GM19240 (cell line): ENCODE data around the gene RRBP1.

ENCODE experiments used
- DNase-seq: peaks from one replicate; pipeline ENCODE4 v3.0.0; 2011; ENCODE audit warnings: low spot score; ENCODE audit not compliant: insufficient read length

The RRBP1 gene

DNA sequence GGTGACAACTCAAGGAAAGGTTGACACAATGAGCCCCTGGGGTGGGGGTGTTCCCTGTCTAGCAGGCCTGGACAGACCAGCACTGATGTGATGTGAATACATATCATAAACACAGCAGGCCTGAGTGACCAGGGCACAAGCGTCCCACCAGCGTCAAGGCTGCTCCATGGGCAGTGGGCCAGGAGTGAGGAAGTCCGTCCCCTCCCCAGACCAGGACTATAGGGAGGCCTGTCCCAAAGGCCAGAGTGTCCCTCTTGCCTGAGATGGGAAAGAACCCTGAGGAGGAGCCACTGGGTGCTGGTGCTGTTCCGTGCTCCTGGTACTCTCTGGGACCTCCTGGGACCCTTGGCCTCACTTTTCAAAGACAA, 44.6 kb downstream of the RRBP1 start:
- DNase-seq = no peak

DNA sequence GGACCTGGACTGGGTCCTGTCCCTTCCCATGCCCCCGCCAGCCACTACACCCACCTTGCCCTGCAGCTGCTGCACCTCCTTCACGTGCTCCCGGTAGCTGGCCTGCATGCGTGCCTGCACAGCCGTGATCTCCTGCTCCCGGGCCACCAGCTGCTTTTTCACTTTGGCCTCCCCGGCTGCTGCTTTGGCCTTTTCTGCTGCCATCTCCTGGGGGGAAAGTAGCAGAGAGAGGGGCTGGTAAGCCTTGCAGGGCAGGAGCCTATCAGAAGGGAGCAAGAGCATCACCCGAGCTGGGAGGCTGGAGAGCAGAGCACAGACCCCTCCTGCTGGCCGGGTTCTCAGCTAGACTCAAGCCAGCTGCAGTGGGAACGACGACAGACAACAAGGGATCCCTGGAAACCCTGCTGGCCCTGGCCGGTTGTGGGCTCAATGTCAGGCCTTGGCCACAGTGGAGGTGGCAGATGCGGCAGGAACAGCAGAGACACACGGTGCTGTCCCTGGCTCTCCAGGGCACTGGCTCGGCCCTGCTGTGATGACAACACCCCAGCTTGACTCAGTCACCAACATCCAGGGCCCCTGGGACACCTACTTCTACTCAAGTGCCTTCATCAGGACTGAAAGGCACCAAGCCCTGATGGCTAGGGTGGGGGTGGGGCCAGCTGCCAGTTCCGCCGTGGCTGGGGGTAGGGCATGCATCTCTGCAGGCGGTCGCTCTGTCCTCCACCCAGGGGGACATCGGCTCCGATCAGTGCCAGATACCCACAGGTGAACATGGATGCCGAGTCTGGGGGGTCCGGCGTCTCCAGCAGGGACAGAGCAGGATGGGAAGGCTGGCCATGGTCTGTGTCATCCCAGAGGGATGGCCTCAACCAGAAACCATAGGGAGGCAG, 45.3 kb downstream of the RRBP1 start:
- no peak for DNase-seq

DNA sequence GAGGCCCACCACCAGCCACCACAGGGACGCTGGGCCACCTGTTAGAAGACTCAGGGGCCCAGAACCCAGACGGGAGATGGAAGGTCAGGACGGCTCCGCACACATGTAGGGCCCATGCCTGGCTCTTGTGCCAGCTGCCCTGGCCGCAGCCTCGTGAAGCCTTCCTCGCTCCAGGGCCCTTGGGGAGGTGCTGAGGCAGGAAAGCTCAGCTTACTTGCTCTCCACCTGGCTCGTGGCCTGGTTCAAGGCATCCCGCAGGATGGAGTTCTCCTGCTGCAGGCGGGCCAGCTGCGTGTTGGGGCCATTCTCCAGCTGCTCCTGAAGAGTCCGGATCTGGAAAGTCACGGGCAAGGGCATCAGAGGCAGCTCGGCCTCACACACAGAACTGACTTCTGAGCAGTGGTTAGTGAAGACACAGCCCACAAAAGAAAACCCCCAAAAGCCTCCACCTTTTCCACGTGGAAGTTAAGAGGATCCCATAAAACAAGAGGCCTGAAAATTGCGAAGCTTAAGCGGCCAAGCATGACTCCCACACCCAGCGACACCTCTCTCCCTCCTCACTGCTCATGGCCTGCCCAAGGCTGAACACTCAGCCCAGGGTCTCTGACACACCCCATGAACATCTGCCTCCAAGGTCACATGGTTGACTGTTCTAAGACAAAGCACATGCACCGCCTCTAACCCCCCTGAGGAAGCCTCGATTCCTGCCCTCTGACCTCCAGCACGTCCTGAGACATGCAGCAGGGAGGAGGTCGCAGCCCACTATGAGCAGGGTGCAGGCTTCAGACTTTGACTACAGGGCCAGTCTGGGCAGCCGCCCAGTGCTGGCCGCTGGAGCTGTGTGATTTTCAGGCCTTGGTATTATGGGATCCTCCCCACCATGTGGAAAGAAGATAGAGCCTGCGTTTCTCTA, 46.5 kb downstream of the RRBP1 start:
- no peak for DNase-seq

DNA sequence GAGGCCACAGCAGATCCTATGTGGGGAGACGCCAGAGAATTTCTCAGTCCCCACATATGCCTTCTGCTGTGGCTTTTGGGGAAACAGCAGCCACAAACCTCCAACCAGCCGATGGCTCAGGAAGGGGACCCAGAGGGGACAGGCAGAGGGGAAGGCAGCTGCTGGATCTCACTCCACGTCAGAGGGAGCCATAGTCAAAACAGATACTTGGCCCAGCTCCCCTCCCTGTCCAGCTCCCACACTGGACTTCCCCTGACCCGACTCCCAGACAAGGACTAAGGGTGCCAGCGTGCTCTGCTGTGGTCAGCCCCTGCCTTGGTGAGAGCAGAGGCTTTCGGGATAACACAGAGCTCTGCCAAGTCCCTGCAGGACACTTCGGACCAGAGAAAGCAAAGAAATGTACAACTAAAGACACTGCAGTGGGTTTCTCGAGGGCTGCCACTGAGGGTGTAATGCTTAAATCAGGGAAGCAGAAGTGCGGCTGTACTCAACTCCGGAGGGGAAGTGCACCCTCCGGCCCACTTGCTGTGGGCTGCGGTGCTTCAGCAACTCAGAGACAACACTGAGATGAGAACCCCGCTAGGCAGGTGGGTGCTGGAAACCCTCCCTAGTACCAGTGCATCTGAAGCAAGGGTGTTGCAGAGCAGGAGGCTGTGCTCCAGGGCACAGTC, 47.2 kb downstream of the RRBP1 start:
- DNase-seq = no peak

DNA sequence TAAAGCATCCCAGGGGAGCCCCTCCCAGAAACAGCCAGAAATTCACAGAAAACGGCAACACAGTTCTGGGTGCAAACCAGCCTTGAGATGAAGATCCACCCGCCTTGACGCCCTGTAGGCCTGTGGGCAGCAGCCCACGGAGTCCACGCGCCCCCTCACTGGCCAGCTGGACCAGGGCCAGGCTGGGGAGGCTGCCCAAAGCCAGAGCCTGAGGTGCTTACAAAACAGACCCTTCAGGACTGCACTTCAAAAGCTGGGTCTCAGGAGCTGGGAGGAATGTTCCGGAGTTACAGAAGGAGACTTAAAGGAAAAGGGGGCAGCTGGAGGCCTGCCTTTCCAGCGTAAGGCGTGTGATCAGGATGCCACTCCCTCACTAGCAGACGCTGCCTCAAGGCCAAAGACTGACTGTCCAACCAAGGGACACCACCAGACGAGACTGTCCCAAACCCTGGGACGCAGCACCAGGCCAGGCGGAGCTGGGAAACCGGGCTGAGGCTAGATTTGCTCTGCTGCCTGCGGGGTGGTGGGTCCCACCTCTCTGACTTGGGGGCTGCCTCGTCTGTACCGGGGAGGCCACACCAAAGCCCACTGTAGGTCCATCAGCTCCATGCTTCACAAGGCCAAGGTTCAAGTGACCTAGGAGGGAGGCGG, 48.1 kb downstream of the RRBP1 start:
- no peak for DNase-seq

DNA sequence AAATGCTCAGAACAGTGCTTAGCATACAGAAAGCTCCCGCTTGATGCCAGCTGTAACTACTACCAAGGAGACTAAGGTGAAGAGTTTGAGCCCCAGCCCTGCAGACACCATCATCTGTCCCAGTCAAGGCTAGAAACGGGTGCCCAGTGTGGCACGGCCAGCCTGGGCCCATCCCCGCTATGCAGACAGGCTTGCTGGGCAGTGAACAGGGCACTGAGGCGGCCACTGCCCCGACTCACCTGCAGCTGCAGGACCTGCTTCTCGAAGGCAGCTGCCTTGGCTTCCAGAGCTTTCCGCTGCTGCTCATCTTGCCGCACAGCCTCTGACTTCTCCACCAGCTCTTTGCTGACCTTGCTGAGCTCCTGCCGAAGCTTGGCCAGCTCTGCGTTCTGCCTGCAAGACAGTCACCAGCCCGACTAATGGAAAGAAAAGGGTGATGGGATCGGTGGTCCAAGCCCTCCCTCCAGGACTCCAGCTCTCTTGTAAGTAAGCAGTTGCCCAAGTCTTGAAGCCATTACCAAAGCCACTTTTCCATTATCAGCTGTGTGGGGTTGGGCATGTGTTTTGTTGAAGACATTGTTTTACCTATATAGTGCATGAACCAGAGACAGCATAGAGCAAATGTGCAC, 48.7 kb downstream of the RRBP1 start:
- DNase-seq = no peak

DNA sequence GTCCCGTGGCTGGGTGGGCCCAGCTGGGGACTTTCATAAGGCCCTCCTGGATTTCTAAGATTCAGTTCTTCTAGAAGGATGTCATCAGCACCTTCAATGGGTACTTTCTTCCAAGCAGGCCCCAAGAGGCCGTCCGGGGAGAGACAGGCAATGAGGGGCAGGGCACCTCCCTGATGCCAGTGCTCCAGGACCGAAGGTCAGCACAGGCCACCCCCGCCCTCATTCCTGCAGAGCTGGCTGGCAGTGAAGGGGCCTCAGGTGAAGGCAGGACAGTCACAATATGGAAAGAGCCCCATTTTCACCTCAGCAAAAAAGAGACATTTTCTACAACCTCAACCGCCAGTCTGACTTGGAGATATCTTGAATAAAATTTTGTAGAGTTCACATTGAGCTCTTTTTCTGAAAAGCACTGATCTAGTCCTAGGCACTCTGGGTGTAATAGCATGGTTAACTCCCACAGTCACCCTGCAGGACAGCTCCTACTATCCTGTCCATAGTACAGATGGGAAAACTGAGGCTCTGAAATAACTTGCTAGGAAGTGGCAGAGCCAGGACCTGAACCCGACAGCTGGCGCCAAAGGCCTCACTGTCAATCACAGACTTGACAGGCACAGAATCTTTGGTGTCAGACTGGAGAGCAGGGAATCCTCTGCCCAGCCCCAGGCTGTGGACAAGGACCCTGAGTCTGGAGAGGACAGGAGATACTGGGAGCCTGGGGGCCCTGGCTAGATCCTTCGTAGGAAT, 50.3 kb downstream of the RRBP1 start:
- DNase-seq = no peak

DNA sequence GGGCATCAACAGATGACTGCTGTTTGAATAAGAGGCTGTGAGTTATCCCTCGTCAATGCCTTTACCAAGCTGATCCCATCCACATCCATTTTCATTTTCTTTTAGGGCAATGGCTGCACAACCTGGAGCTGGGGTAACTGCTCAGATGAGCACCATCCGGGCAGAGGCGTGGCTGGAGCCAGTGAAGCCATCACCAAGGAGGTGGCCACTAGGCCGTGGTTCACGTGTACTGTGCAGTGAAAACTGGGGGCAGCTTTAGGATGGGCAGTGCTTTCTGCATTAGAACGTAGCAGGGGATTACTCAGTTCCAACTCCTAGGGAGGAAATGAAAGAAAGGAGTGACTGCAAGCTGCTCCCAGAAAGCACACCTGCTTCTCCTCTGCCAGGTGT, 51.2 kb downstream of the RRBP1 start:
- no peak for DNase-seq

DNA sequence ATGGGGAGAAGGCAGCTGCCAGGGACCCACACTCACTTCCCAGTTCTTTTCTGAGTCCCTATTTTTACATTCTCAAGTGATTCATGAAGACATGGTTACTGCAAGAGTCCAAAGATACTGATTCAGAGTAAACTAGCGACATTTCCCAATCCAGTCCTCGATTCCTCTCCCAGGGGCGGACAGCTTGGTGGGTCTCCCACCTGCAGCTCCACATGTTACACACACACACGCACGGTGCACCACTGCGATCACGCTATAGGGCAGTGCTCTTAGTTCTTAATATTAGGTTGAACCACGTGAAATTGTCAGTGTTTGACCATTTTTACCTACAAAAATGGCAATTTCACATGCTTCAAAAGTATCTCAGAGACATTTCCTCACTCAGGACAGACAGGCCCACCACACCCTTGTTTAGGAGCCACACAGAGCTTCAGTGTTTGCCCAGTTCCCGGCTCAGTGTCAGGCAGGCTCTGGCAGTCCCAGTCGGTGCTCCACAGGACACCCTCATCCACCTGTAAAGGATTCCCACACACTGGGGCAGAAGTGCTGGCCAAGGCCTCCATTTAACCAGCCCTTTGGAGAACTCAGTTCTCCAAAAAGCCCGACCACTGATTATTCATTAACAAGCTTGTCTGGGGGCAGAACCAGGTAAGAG, 51.8 kb downstream of the RRBP1 start:
- DNase-seq = no peak

DNA sequence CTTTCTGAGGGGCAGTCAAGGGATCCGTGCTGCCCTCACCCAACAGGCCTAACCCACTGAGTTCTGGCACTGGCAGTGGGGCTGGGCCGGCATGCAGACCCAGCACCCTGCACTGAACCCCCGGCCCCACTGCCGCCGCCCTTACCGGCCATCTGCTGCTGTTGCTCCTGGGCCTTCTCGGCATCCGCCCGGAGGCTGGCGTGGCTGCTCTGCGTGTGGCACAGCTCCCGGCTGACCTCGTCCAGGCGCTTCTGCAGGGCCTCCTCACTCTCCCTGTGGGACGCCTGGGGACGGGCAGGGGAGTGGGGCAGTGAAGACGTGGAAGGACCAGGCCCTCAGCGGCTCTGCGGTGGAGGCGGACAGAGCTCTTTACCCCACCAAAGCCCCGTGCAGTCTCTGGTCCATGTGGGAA, 52.4 kb downstream of the RRBP1 start:
- DNase-seq = no peak

DNA sequence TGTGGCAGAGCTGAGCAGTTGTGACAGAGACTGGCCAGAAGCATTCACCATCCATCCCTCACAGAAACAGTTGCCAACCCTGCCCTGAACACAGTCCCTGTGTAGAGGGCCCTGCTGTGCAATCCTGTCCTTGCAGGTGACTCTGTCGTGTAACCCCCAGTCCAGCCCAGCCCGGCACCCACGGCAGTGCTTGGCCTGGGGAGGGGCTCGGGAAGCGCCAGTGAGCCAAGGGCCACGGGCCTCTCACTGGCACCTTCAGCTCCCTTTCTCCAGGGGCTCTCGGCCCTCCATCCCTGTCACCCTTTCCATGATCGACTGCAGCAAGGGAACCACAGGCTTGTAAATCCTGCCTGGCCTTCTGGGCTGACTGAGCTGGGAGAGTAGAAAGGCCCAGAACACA, 53.0 kb downstream of the RRBP1 start:
- no peak for DNase-seq

DNA sequence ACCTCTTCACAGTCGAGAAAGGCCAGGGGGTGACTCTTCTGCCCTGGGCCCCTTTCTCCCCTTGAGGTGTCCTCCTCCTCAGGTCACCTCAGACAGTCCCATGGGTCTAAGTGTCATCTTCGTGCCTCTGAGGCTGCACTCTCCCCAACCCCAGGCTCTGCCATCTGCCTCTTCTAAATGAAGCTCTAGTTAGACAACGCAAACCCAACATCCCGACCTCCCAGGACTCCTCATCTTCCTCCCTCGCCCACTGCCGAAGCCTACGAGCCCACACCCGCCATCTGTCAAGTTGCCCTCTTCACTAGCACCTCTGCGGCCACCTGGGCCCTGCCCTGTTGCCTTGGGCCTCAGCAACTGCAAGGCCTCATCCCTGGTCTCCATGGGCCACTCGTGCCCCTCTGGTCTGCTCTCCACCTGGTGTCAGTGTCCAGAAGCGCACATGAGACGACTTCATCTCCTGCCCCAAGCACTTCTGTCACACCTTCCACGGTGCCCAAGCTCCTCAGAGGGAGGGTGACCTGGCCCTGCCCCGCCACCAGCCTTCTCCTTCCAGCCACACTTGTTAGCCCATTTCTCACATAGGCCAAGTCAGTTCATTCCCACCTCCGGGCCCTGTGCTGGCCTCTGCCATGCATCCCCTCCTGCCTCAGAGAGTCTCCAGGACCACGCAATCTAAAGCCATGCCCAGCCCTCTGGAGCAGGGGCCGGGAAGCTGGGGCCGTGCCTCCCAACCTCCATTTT, 53.8 kb downstream of the RRBP1 start:
- no peak for DNase-seq

DNA sequence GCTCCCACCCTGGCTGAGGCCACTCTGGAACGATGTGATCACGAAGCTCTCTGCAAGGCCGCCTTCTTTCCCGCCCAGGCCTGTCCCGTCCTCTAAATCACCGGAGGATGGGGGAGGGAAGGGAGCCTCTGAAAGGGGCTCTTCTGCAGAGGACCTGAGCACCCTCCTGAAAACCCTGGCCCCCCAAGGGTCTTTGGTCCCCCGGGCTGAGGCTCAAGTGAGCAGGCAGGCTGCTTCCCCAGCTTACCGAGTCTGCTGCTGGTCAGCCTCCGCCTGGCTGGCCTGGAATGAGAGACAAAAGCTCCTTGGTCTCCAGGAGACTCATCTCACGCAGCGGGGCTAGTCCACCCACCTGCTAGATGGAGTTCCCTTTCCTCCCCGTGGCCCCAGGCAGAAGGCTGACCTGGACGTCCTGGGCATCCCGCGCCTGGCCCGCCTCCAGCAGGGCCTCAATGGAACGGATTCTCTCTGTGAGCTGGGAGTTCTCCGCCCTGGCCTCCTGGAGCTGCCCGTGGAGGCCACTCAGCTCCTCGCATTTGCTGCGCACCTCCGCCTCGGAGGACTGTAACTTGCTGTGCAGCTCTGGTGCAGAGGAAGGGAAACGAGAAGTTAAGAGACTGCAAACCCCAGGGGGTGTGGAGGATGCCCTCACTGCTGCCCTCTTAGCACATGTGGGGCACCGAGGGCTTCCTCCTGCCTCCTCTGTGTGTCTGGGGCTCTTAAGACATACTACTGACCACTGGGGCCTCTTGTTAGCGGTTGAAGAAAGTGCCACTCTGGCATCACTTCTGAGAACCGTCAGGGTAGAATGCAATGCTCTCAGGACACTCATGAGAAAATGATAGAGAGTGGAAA, 54.7 kb downstream of the RRBP1 start:
- no peak for DNase-seq

DNA sequence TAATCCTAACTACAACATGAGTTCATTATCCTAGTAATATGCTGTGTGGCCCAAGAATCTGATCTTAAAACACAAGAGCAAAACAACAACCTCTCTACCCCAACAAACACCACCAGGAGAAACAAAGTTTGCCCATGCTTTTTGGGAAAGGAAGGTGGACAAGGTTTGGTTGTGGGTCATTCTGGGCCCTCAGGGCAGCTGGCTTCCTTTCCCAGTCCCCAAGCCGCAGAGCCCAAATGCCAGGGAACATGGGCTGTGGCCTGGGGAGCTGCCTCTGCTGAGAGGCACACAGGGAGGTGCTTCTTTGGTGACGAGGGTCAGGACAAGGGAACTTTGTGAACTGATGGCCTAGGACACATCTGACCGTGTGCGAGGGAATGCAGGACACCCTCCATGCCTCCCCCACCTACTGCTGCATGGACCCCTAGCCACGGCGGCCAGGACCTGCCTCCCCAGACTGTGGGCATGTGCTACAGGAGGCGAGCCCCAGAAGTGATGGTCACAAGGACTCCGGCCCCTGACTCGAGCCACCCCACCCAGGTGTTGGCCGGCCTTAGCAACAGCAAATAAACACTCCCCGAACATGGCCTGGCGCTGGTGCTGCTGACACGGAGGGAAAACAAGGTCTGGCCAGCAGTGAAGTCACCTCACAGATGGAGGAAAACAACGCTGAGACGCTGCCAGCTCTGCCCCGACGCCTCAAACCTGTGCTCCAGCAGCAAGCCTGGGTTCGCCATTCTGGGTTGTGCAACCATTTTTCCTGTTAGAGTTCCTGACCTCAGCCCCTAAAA, 55.6 kb downstream of the RRBP1 start:
- DNase-seq = no peak

DNA sequence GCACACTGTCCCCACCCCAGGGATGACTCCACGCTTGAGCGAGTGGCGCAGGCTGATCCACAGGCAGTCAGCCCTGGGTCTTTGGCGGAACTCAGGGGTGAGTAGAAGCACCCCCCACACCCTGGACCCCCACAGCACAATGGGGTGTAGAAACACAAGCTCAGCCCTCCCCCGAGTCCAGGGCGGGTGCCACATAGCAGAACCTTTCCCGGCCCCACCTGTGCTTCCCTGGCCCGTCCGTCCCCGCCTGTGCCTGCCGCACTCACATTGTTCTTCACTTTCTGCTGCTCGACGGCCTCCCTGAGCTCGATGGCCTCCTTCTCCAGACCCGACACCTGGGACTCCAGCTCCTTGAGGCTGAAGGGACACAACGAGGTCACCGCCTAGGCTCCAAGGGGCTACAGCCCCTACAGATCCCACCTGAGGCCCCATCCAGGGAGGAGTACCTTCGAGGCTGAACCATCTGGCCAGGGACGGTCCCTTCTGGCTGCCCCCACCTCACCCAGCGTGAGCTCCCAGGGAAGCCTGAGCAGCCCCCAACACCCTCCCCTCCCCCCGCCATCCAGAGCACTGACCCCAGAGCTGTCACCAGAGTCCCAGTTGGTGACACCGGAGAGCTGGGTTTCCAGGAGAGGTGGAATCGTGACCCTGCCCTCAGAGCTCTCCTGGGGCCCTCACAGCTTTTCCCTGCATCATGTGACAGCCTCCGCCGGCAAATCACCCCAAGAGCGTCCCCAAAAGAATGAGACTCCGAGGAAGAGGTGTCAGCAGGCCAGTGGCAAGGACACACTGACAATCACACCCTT, 56.6 kb downstream of the RRBP1 start:
- DNase-seq = no peak

DNA sequence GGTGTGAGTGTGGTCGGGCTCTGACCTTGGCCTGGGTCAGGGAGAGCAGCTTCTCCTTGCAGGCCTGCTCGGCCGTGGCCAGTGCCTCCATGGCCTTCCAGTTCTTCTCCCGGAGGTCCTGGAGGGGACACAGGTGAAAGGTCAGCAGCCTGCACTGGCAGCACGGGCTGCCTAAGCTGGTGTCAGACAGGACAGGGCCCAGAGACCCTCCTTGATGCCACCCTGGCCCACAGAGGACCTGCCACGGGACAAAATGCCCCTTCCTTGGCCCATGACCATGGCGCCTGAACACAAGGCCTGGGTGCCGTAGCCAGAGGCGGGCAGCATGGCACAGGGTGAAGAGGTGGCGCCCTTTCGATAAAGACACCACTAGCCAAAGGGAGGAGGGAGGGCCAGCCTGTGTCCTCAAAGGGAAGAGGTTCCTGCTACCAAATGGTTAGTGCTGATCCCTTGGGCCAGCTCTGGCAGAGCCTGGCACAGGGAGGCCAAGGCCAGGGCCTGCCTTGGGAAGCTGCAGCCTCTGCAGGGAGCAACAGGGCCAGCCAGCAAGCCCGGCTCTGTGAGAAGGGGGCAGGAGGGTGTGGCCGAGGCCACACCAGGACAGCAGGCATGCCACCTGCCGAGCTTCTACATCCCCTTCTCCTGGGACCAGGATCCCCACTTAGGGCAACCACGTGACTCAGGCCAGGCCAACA, 57.3 kb downstream of the RRBP1 start:
- DNase-seq = no peak
